KMS-11 (cell line): ENCODE data around the gene OR6K3.
"Not testable (repeated sequence)": the region's sequence is repeated elsewhere in the genome, so short reads cannot be mapped to it uniquely, and the experiment has no call there.

Experiments
- H2AFZ ChIP-seq: fragments of 200-600 bp; sonication (generic); 2 replicates; pipeline ENCODE4 v1.6.1; 2016; ENCODE audit warnings: antibody characterized with exemption, mixed run types, low read depth
- H3K27ac ChIP-seq: fragments of 200-600 bp; sonication (generic); 2 replicates; pipeline ENCODE4 v1.6.1; 2016; ENCODE audit warnings: mild to moderate bottlenecking, mixed run types
- H3K27me3 ChIP-seq: fragments of 200-600 bp; sonication (generic); 2 replicates; pipeline ENCODE4 v1.6.1; 2017; ENCODE audit warnings: mild to moderate bottlenecking, low read depth, mixed run types, moderate library complexity; ENCODE audit not compliant: insufficient read depth
- H3K36me3 ChIP-seq: fragments of 200-600 bp; sonication (generic); 2 replicates; pipeline ENCODE4 v1.6.1; 2017; ENCODE audit warnings: mild to moderate bottlenecking, mixed run types; ENCODE audit not compliant: insufficient read depth
- H3K4me1 ChIP-seq: fragments of 200-600 bp; sonication (generic); 2 replicates; pipeline ENCODE4 v1.6.1; 2016; ENCODE audit warnings: mild to moderate bottlenecking, low read depth, mixed run types; ENCODE audit not compliant: poor library complexity, severe bottlenecking
- H3K4me2 ChIP-seq: fragments of 200-600 bp; sonication (generic); 2 replicates; pipeline ENCODE4 v1.7.0; 2016; ENCODE audit warnings: mild to moderate bottlenecking, mixed run types
- H3K4me3 ChIP-seq: fragments of 200-600 bp; sonication (generic); IDR thresholded peaks from 2 replicates; pipeline ENCODE4 v1.6.1; 2017; ENCODE audit warnings: low read depth, low read length, mixed read lengths; ENCODE audit not compliant: insufficient read depth
- H3K79me2 ChIP-seq: fragments of 200-600 bp; sonication (generic); 2 replicates; pipeline ENCODE4 v1.6.1; 2016; ENCODE audit warnings: low read depth, mixed run types; ENCODE audit not compliant: insufficient read depth
- H3K9ac ChIP-seq: fragments of 200-600 bp; sonication (generic); 2 replicates; pipeline ENCODE4 v1.6.1; 2016; ENCODE audit warnings: mild to moderate bottlenecking, mixed run types
- H4K20me1 ChIP-seq: fragments of 200-600 bp; sonication (generic); 2 replicates; pipeline ENCODE4 v1.6.1; 2016; ENCODE audit warnings: mild to moderate bottlenecking, mixed run types; ENCODE audit not compliant: insufficient read depth
- TF ChIP-seq, protein P1 (sequence below): fragments of 200-600 bp; sonication (generic); conservative IDR thresholded peaks from 2 replicates; pipeline ENCODE4 v1.6.1; 2017; ENCODE audit warnings: low read depth, mild to moderate bottlenecking, antibody characterized with exemption, low read length, moderate library complexity, mixed read lengths

OR6K3 gene

DNA sequence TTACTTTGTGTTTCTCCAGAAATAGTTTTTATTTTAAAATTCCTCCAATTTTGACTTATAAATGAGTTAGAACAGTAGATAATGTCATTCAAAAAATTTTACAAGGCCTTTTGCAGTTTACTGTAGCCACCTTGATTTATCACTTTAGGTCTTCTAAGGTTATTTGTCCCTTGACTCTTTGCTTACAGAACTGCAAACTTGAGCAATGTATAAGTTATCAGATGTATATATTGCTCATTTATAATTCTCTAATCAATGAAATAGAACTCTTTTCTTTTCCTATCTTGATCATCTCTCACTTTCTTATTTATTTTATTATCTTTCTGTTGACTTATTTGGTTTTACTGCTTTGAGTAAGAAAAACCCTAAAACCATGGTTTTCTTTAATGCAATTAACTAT, 28.2 kb downstream of the OR6K3 start:
- Histone ChIP-seq H3K27me3 (no peaks in the 10 kb centered on the region), H4K20me1 (no peaks in the 10 kb centered on the region), H3K4me1 (no peaks in the 10 kb centered on the region), H2AFZ (no peak overlapping the region), H3K4me2 (no peak overlapping the region), H3K4me3 (no peak overlapping the region), H3K27ac (no peak overlapping the region), H3K36me3 (no peaks in the 10 kb centered on the region), H3K79me2 (no peaks in the 10 kb centered on the region), H3K9ac (no peak overlapping the region)
- TF ChIP-seq, protein P1, sequence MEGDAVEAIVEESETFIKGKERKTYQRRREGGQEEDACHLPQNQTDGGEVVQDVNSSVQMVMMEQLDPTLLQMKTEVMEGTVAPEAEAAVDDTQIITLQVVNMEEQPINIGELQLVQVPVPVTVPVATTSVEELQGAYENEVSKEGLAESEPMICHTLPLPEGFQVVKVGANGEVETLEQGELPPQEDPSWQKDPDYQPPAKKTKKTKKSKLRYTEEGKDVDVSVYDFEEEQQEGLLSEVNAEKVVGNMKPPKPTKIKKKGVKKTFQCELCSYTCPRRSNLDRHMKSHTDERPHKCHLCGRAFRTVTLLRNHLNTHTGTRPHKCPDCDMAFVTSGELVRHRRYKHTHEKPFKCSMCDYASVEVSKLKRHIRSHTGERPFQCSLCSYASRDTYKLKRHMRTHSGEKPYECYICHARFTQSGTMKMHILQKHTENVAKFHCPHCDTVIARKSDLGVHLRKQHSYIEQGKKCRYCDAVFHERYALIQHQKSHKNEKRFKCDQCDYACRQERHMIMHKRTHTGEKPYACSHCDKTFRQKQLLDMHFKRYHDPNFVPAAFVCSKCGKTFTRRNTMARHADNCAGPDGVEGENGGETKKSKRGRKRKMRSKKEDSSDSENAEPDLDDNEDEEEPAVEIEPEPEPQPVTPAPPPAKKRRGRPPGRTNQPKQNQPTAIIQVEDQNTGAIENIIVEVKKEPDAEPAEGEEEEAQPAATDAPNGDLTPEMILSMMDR = no peak

DNA sequence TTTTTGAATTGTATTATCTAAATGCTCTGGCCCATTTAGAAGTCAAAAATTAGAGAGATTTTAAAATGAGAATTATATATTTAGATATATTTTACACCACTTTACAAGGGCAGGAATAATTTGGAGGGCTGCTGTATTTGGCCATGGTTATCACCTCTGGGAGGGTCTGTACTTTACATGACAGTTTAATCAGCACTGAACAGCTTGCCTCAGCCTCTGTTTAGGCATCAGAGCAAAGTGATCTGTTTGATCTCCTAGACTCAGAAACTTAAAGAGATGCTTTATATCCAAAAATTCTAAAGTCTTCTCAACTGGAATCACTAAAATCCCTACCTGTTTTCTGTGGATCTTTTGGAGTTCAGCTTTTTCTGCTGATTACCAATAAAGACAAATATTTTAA, 28.6 kb downstream of the OR6K3 start:
- Histone ChIP-seq H3K27me3 (no peaks in the 10 kb centered on the region), H3K27ac (no peak overlapping the region), H3K79me2 (no peaks in the 10 kb centered on the region), H3K4me2 (no peak overlapping the region), H2AFZ (no peak overlapping the region), H3K4me3 (no peak overlapping the region), H3K4me1 (peaks cover under 1% of the 10 kb centered on the region), H3K36me3 (no peaks in the 10 kb centered on the region), H4K20me1 (no peaks in the 10 kb centered on the region), H3K9ac (no peak overlapping the region)
- TF ChIP-seq, protein P1 = no peak

DNA sequence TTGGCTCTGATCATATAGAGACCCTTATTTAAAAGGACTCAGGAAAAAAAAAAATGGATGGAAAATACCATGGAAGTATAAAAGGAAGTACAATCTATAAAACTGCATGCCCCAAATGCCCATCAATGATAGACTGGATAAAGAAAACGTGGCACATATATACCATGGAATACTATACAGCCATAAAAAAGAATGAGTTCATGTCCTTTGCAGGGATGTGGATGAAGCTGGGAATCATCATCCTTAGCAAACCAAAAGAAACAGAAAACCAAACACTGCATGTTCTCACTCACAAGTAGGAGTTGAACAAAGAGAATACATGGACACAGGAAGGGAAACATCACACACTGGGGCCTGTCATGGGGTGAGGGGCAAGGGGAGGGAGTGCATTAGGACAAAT, 29.4 kb downstream of the OR6K3 start:
- H3K4me2 ChIP-seq, H3K9ac ChIP-seq, H3K79me2 ChIP-seq, H3K4me1 ChIP-seq, H3K4me3 ChIP-seq, H3K27ac ChIP-seq, H3K36me3 ChIP-seq, H2AFZ ChIP-seq, H3K27me3 ChIP-seq, H4K20me1 ChIP-seq: not testable (repeated sequence)

DNA sequence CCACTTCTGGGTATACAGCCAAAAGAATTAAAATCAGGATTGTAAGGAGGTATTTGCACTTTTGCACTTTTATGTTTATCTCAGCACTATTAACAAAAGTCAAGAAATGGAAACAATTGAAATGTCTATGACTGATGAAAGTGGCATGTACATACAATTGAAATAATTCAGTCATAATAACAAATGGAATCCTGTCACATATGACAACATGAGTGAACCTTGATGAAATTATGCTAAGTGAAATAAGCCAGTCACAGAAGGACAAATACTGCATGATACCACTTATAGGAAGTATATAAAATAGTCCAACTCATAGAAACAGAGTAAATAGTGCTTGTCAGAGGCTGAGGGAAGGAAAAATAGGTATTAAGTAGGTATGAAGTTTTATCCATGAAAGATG, 30.6 kb downstream of the OR6K3 start:
- no peak overlapping the region for H3K27ac ChIP-seq
- H3K27me3 ChIP-seq = no peaks in the 10 kb centered on the region
- H4K20me1 ChIP-seq = no peaks in the 10 kb centered on the region
- H3K4me3 ChIP-seq = no peak overlapping the region
- no peaks in the 10 kb centered on the region for H3K36me3 ChIP-seq
- H3K9ac ChIP-seq = no peak overlapping the region
- no peaks in the 10 kb centered on the region for H3K79me2 ChIP-seq
- no peak overlapping the region for H2AFZ ChIP-seq
- TF ChIP-seq, protein P1 = no peak
- H3K4me1 ChIP-seq = peaks cover 9% of the 10 kb centered on the region
- no peak overlapping the region for H3K4me2 ChIP-seq

DNA sequence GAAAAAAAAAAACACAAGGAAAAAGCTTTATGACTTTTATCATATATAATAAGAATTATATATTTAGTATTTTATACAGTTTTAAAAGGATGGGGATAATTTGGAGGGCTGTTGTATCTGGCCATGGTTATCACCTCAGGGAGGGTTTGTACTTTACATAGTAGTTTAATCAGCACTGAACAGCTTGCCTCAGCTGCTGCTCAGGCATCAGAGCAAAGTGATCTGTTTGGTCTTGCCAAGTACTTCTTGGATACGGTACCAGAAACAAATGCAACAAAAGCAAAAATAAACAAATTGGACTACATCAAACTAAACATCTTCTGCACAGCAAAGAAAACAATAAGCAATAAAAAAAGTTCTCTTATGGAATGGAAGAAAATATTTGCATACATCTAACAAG, 31.4 kb downstream of the OR6K3 start:
- Histone ChIP-seq H3K4me2 (no peak overlapping the region), H2AFZ (no peak overlapping the region)

DNA sequence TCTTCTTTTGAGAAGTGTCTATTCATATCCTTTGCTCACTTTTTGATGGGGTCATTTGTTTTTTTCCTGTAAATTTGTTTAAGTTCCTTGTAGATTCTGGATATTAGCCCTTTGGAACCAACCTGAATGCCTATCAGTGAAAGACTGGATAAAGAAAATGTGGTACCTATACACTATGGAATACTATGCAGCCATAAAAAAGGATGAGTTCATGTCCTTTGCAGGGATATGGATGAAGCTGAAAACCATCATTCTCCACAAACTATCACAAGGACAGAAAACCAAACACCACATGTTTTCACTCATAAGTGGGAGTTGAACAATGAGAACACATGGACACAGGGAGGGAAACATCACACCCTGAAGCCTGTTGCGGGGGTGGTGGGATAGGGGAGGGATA, 32.2 kb downstream of the OR6K3 start:
- not testable (repeated sequence) for H3K27me3 ChIP-seq, H4K20me1 ChIP-seq, H3K27ac ChIP-seq, H3K4me2 ChIP-seq, H3K79me2 ChIP-seq, H3K4me3 ChIP-seq, H3K36me3 ChIP-seq, H3K9ac ChIP-seq, H3K4me1 ChIP-seq, H2AFZ ChIP-seq

More for the DNA sequence above, 31.4 kb downstream of the OR6K3 start:
- TF ChIP-seq, protein P1 = no peak
- no peaks in the 10 kb centered on the region for H3K36me3 ChIP-seq
- H3K9ac ChIP-seq = no peak overlapping the region
- no peaks in the 10 kb centered on the region for H3K79me2 ChIP-seq
- H4K20me1 ChIP-seq = no peaks in the 10 kb centered on the region
- H3K4me1 ChIP-seq = peaks cover 9% of the 10 kb centered on the region
- no peak overlapping the region for H3K27ac ChIP-seq
- no peak overlapping the region for H3K4me3 ChIP-seq
- no peaks in the 10 kb centered on the region for H3K27me3 ChIP-seq
